Right lobe of liver (tissue), 4 donors: ENCODE results near the gene SPNS3.

ENCODE experiments used
- CTCF ChIP-seq, 4 donors: fragments of 200-600 bp in 3 of 4; fragments of 450-650 bp in 1 of 4; IDR thresholded peaks; one replicate each; pipeline versions ENCODE4 v1.5.1 to v1.8.0; 2016 to 2022; ENCODE audit warnings: antibody characterized with exemption in 4 of 4, mild to moderate bottlenecking in 2 of 4
- POLR2A ChIP-seq: fragments of 450-650 bp; IDR thresholded peaks from one replicate; pipeline ENCODE4 v1.6.1; 2017; ENCODE audit warnings: antibody characterized with exemption, mild to moderate bottlenecking
- donor health status: DM: no; HTN: no; CAD: no.
- donor health status: DM: no; HTN: no; CAD: no.
- donor health status: DM: no; HTN: yes; CAD: no.

GRCh38 chr17:4448197-4448980 is 14.6 kb downstream of the SPNS3 start:
- TF ChIP-seq CTCF (IDR thresholded peaks at IDR 0.05) (no peak), POLR2A (no peak)
